Heart left ventricle (tissue), 16 donors: ENCODE data around the gene SPSB3. TPM values are rescaled to one million over a fixed set of nuclear protein-coding genes. Genes with fewer than 3 reads are reported as not detected.

Source experiments
- ATAC-seq, 4 donors: fragments of 200-7000 bp; cut with Tn5 transposase; one replicate each; pipeline ENCODE4 v1.9.1; 2020 to 2022; ENCODE audit warnings: moderate library complexity in 4 of 4, mild to moderate bottlenecking in 3 of 4, moderate number of reproducible peaks in 1 of 4
- DNase-seq, 5 donors: peaks; one replicate each; pipeline ENCODE4 v3.0.0-alpha.2; 2020
- H3K27ac ChIP-seq, 12 donors: fragments of 200-600 bp; sonication (generic) in 4 of 12; one replicate each; pipeline versions ENCODE4 v1.5.0 to v1.8.0; 2016 to 2022; ENCODE audit warnings: mild to moderate bottlenecking in 2 of 12
- H3K27me3 ChIP-seq, 9 donors: fragments of 200-600 bp; sonication (generic) in 2 of 9; one replicate each; pipeline versions ENCODE4 v1.5.1 to v1.8.0; 2016 to 2022; ENCODE audit warnings: mild to moderate bottlenecking in 3 of 9
- H3K36me3 ChIP-seq, 9 donors: fragments of 200-600 bp; sonication (generic) in 2 of 9; one replicate each; pipeline versions ENCODE4 v1.5.0 to v1.8.0; 2018 to 2022; ENCODE audit warnings: mild to moderate bottlenecking in 2 of 9
- H3K4me1 ChIP-seq, 12 donors: fragments of 200-600 bp; sonication (generic) in 4 of 12; one replicate each; pipeline versions ENCODE4 v1.5.0 to v1.8.0; 2016 to 2022; ENCODE audit warnings: mild to moderate bottlenecking in 3 of 12
- H3K4me3 ChIP-seq, 12 donors: fragments of 200-600 bp; sonication (generic) in 4 of 12; one replicate each; pipeline versions ENCODE4 v1.5.0 to v1.8.0; 2017 to 2022; ENCODE audit warnings: mild to moderate bottlenecking in 9 of 12, moderate library complexity in 4 of 12
- H3K9me3 ChIP-seq, 12 donors: fragments of 200-600 bp; sonication (generic) in 4 of 12; one replicate each; pipeline versions ENCODE4 v1.5.0 to v1.8.0; 2016 to 2022; ENCODE audit warnings: mild to moderate bottlenecking in 1 of 12
- POLR2A ChIP-seq, 2 donors: fragments of 450-650 bp; IDR thresholded peaks; one replicate each; pipeline ENCODE4 v1.6.1; 2017; ENCODE audit warnings: antibody characterized with exemption in 2 of 2, mild to moderate bottlenecking in 2 of 2, moderate library complexity in 2 of 2
- WGBS, 4 donors: extraction: QIAGEN DNeasy Blood & Tissue Kit in 2 of 4; methylation state at CpG; one replicate each; pipeline versions ENCODE4 v1.1.5 to v1.1.7; 2013 to 2018; 5-methylcytosine and 5-hydroxymethylcytosine counted together
- intact Hi-C, 10 donors: fragments of 100-400 bp; cut with DNase I; formaldehyde crosslinking; loops; one replicate each; pipeline versions ENCODE4 v1.11.1 to v1.14.2; 2022
- polyA plus RNA-seq, 2 donors: library from polyadenylated mRNA; stranded (reverse); fragments of 200-250 nt; gene quantifications; one replicate each; pipeline ENCODE4 v1.2.3, GENCODE V29; 2013
- total RNA-seq, 9 donors: library from RNA; depleted of rRNA in 2 of 9; stranded (reverse); fragments of >200 nt in 2 of 9; fragmentation: NEBNext Ultra II Directional in 3 of 9; extraction: Animal tissue kit (Norgen Biotek cat#: 25700) in 3 of 9; gene quantifications; one replicate each; pipeline versions ENCODE4 v1.1.0 to v1.2.4, GENCODE V29; 2016 to 2023
- TF ChIP-seq, protein P1 (sequence below), 12 donors: fragments of 200-600 bp; sonication (generic) in 4 of 12; IDR thresholded peaks; one replicate each; pipeline versions ENCODE4 v1.5.0 to v1.8.0; 2018 to 2022; ENCODE audit warnings: antibody characterized with exemption in 12 of 12, mild to moderate bottlenecking in 5 of 12
- donor health status: ischemic (EF 13 %, LVEDD 7.1; RV severe dilation, severe dysfunction).
- donor health status: healthy with polysubstance abuse.
- donor health status: DM: no; HTN: yes; CAD: no.
- donor health status: DM: no; HTN: no; CAD: no.
- donor health status: ischemic (EF 25% LVEDD 6.9; RV normal size, moderate dysfunction).
- donor health status: ischemic (EF 25% LVEDD 5.7; RV mildly dilated, moderate dysfunction).
- donor health status: healthy.
- donor health status: DM: yes; HTN: yes; CAD: no.
- donor health status: ischemic (EF 35%, LVEDD 5.7; RV mildly dilated, moderate dysfunction).
- donor health status: nonischemic (EF 11% LVEDD 7.7; RV severe dilation, severe dysfunction).
- donor health status: DM: yes; HTN: yes; CAD: no.
- donor health status: PGD.
- donor health status: ischemic (EF 29% LVEDD 5.4; RV normal size, mild dysfunction).
- donor health status: nonischemic (EF 23%, LVEDD 6.1; RV moderate dilation, normal function).

Gene SPSB3
- total and polyA plus RNA-seq, 11 donors = 25.8 to 100 (median 32.4) TPM

DNA sequence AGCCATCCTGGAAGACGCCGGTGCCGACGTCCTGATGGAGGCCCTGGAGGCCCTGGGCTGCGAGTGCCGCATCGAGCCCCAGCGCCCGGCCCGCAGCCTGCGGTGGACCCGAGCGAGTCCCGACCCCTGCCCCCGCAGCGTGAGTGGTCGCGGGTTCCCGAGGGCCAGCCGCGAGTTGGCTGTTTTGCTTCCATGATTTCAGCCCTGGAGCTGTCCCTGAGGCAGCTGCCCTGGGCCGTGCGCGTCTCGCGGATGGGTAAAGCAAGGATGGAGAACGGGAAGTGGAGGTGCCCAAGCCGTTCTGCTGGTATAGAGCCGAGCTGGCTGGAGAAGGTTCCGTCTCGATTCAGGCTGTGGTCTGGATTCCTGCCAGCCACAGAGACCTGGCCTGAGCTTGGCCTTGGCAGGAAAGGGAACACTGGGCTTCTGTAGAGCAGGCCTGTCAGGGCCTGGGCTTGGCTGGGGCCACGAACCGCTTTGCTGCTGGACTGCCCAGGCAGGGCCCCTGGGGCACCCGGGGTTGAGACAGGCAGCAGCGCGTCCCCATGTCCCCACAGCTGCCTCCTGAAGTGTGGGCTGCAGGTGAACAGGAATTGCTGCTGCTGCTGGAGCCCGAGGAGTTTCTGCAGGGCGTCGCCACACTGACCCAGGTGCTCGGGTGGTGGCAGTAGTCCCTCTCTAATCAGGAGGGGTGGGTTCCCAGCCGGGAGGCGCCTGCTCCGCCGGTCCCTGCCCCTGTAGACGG, 8.5 kb downstream of the SPSB3 start:
- H3K36me3 ChIP-seq = peaks cover 0 to 45% (median 34%) of the 10 kb centered on the region in 9 donors
- H3K9me3 ChIP-seq = no peaks in the 10 kb centered on the region
- H3K4me3 ChIP-seq = peak overlapping the region; percentile 75 to 99 (median 96)
- 15 to 18% (median 16%) methylated on average over 27 to 45 of the region's 45 CpGs for WGBS, 4 donors
- peak in 2 of 5 donors; percentile 59 to 71 for DNase-seq
- peaks cover 14 to 44% (median 32%) of the 10 kb centered on the region in 12 donors for H3K4me1 ChIP-seq
- peak in 2 of 4 donors; percentile 0 for ATAC-seq
- TF ChIP-seq POLR2A (IDR thresholded peaks at IDR 0.05) = no peak
- TF ChIP-seq, protein P1, sequence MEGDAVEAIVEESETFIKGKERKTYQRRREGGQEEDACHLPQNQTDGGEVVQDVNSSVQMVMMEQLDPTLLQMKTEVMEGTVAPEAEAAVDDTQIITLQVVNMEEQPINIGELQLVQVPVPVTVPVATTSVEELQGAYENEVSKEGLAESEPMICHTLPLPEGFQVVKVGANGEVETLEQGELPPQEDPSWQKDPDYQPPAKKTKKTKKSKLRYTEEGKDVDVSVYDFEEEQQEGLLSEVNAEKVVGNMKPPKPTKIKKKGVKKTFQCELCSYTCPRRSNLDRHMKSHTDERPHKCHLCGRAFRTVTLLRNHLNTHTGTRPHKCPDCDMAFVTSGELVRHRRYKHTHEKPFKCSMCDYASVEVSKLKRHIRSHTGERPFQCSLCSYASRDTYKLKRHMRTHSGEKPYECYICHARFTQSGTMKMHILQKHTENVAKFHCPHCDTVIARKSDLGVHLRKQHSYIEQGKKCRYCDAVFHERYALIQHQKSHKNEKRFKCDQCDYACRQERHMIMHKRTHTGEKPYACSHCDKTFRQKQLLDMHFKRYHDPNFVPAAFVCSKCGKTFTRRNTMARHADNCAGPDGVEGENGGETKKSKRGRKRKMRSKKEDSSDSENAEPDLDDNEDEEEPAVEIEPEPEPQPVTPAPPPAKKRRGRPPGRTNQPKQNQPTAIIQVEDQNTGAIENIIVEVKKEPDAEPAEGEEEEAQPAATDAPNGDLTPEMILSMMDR (IDR thresholded peaks at IDR 0.05) = peak in 1 of 12 donors; percentile 14
- peak overlapping the region; percentile 91 to 99 (median 97) for H3K27ac ChIP-seq
- intact Hi-C loops = loop anchor here in 3 of 10 donors (1.0 to 5.0 kb wide), 3 partner anchors 8 to 162 kb away; partner anchors contain the start of genes CRAMP1 (in 1 of the 3), IFT140 (in 1 of the 3), MAPK8IP3 (in 1 of the 3) and NUBP2 (in 1 of the 3)
- no peaks in the 10 kb centered on the region for H3K27me3 ChIP-seq

DNA sequence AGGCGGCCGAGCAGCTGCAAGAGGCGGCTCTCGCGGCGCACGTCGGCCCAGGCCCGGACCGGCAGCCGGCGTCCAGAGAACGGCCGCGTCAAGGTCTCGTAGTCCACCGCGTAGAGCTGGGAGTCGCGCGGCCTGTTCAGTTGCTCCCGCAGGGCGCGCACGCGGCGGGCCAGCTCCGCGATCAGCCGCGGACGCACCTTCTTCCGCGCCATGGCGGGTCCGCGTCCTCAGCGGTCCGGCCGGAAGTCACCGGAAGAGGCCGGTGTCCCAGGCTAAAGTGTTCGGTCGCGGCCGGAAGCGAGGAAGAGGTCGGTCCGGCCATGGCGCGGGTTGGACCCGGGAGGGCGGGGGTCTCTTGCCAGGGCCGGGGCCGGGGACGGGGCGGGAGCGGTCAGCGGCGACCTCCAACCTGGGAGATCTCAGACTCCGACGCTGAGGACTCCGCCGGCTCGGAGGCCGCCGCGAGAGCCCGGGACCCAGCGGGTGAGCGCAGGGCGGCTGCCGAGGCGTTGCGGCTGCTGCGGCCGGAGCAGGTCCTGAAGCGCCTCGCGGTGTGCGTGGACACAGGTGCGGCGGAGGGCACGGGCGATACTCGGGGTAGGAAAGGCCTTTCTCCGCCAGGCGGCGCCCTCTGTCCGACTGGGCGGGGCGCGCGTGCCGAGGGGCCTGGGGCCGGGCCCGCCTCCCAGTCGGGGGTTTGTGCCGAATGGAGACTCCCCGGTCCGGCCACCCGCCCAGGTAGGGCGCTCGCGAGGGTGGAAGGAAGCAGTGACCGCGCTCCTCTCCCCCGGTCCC, 9.3 kb downstream of the SPSB3 start, which contains the start of gene MRPS34:
Gene MRPS34, minus strand, starts transcription at position 227 of the 795 bp plus-strand sequence. Its CDS starts 15 bp downstream, at position 212.
- Histone ChIP-seq H3K27me3 (no peaks in the 10 kb centered on the region), H3K36me3 (peaks cover 0 to 46% (median 35%) of the 10 kb centered on the region in 9 donors), H3K4me3 (peak within 1 kb of the TSS; percentile 75 to 99 (median 96)), H3K9me3 (no peaks in the 10 kb centered on the region), H3K27ac (peak within 1 kb of the TSS; percentile 91 to 99 (median 97)), H3K4me1 (peaks cover 14 to 44% (median 32%) of the 10 kb centered on the region in 12 donors)
- WGBS, 4 donors = 0% methylated on average over 41 to 108 of the region's 108 CpGs
- DNase-seq (peak; percentile 83 to 93 (median 88)), ATAC-seq (peak; percentile 18 to 67 (median 64))
- TF ChIP-seq, protein P1 (IDR thresholded peaks at IDR 0.05) = peak; percentile 56 to 86 (median 71)
- TF ChIP-seq POLR2A (IDR thresholded peaks at IDR 0.05) = peak in 1 of 2 donors; percentile 69
- intact Hi-C loops = loop anchor here in 3 of 10 donors (1.0 to 5.0 kb wide), 3 partner anchors 9 to 161 kb away; partner anchors contain the start of genes CRAMP1 (in 1 of the 3), IFT140 (in 1 of the 3), MAPK8IP3 (in 1 of the 3) and NUBP2 (in 1 of the 3)

DNA sequence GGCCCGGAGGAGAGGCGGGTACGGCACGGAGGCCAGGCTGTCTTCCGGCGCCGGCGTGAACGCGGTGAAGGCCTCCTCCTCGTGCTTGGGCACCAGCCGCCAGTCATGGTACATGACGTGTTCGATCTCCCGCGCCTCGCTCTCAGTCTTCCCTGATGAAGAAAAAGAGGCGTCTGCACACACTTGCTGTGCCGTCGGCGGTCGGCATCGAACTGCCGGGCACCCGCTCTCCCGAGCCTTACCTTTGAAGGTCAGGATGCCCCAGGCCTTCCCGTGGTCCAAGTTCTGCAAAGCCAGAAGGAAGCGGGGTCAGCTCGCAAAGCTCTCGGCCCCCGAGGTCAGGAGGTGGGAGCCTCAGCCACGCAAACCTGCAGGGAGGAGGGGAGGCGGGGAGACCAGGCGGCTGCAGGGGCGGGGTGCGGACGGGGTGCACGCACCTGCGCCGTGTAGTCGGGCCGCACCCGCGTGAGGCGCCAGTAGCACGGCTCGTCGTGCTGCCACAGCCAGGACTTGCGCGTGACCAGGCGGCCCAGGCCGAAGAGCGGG, 9.9 kb downstream of the SPSB3 start, which contains the start of gene EME2:
Gene EME2, plus strand, starts transcription at position 449 of the 546 bp plus-strand sequence. CDS start 418 bp downstream, outside the sequence.
- intact Hi-C loops = loop anchor here in 2 of 10 donors (5.0 kb wide), 2 partner anchors 65 to 160 kb away; partner anchors contain the start of genes CRAMP1 (in 1 of the 2), IFT140 (in 1 of the 2) and MAPK8IP3 (in 1 of the 2)
- DNase-seq (no peak), ATAC-seq (peak in 1 of 4 donors; percentile 0)
- Histone ChIP-seq H3K4me3 (peak within 1 kb of the TSS; percentile 75 to 99 (median 96)), H3K36me3 (peaks cover 0 to 46% (median 35%) of the 10 kb centered on the region in 9 donors), H3K4me1 (peaks cover 14 to 44% (median 32%) of the 10 kb centered on the region in 12 donors), H3K27ac (peak within 1 kb of the TSS; percentile 91 to 99 (median 97)), H3K27me3 (no peaks in the 10 kb centered on the region), H3K9me3 (no peaks in the 10 kb centered on the region)
- 1 to 4% (median 1%) methylated on average over 15 to 53 of the region's 53 CpGs for WGBS, 4 donors
- TF ChIP-seq, protein P1 (IDR thresholded peaks at IDR 0.05) = no peak
- no peak for TF ChIP-seq POLR2A (IDR thresholded peaks at IDR 0.05)
